NCI-H1092 treated with DMSO at 0.1 percent for 48 hours (cell line): ENCODE results near the gene TARS3.
A peak's percentile ranks its signal among the peaks of the same experiment; 100 is the strongest.
"Not testable (repeated sequence)": the region's sequence is repeated elsewhere in the genome, so short reads cannot be mapped to it uniquely, and the experiment has no call there.

Source experiments
- DNase-seq: peaks from one replicate; lab custom pipeline; 2025; lab: John Stamatoyannopoulos, UW

Gene TARS3

GRCh38 chr15:101723874-101724674, at the start of gene TARS3:
Gene TARS3, minus strand, starts transcription at chr15:101724473. Its CDS starts 86 bp downstream, at chr15:101724387.
- peak; percentile 82 for DNase-seq

DNA sequence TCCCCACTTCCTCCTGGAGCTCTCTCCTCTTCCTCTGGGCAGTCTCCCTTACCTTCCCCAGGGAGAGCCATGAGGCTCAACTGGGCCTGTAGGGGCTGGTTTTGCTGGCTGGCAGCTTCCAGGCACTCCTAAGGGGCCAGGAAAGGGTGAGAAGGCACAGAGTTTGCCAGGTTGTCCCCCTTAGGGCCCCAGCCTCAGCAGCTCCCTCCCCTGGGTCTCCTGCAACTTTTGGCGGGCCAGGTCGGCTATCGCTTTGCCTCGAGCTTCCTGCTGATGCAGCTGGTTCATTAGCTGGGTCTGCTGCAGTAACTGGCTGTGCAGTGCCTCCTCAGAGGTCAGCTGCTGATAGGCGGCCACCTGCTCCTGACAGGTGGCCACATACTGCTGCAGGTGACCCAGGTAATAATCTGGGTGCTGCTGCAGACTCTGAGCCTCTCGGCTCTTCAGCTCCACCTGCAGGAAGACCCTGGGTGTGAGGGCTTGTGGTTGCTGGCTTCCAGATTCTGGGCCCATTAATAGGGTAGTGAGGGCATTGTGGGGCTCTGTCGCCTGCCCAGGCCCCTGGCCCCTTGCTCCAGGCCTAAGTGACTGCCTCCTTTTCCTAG, 49.3 kb upstream of the TARS3 start:
- peak; percentile 0 for DNase-seq

GRCh38 chr15:101772921-101773320, 48.6 kb upstream of the TARS3 start:
- DNase-seq: no peak

- not testable (repeated sequence) for DNase-seq
These were observed 42.9 kb upstream of the TARS3 start for GRCh38 chr15:101767083-101767640.

DNA sequence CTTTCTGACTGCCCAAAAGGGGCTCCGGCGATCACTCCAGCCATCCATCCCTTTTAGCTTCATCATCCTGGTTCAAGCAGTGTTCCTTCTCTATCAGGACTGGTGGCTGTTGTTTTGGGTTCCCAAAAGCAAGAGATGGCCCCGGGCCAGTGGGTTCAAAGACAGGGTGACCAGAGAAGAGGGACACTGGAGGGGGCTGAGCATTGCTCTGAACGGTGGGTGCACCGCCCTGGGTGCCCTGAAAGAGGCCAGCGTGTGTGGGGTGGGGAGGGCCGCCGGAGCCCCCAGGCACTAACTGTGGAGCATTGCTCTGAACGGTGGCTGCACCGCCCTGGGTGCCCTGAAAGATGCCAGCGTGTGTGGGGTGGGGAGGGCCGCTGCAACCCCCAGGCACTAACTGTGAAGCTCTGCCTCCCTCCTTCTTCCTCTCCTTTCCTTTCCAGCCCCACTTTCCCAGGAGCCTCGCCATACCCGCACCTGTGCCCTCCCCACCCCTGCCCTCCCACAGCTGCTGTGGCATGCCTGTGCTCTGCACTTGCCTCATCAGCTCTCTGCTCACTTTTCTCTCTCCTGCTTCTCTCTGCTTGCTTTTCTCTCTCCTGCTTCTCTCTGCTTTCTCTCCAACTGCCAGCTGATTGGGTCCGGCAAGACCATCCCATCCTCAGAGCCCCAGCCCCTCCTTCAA, 41.6 kb upstream of the TARS3 start:
- no peak for DNase-seq

DNA sequence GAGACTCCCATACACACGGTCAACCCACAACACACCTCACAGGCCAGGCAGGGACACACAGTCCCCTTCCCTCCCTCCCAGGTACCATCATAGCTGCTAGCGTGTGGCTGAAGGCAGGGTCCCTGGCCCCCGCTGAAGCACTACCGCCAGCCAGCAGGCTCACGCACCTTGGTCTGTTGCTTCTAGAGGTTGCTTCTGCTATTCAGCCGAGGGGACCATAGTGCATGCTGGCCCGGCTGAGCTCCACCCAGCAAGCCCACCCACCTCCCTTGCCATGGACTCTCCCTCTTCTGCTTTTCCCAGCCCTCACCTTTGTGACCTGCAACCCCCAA, 41.0 kb upstream of the TARS3 start:
- DNase-seq: not testable (repeated sequence)

DNA sequence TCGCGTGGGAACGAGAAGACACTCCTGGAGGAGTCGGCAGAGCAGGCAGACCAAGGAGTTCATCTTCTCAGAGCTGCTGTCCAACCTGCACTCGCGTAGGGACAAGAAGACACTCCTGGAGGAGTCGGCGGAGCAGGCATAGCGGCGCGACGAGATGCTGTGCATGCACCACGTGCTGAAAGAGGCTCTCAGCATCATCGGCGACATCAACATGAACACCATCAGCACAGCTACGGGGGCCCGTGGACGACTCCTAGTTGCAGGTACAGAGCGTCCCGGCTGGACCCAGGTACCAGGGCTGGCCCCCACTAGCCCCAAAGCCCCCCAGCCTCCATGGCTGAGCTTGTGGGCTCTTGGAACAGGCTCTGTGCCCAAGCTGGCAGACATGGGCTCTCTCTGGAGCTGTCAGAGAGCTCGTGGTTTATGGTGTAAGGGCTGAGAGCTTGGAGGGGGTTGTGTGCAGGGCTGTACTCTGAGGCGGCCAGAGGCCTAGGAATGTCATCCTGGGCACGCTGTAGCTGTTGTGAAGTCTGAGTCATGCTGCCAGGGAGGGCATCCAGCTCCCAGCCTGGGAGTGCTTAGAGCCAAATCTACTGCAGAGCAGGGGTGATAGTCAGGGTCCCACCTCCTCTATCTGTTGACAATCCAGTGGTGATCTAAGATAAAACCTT, 40.5 kb upstream of the TARS3 start:
- DNase-seq: not testable (repeated sequence)

GRCh38 chr15:101746716-101747082, 22.4 kb upstream of the TARS3 start:
- DNase-seq: not testable (repeated sequence)

- not testable (repeated sequence) for DNase-seq
These were observed 10.6 kb upstream of the TARS3 start for GRCh38 chr15:101734837-101735236.

DNA sequence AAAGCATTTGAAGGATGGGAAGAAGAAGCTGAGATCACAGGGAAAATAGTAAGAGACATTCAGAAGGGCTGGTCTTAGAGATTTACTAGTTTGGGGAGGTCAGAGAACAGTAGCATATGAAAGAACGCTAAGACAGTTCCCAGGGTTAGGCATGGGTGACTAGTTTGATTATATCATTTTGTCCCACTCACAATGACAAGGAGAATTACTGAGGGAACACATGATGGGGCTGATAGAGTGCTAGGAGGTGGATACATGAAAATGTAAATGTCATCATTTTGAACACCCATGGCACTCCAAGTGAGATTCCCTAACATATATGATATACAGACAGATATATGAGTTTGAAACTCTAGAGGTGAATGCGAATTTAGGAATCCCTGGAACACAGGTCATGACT, 9.3 kb upstream of the TARS3 start:
- DNase-seq: no peak

- no peak for DNase-seq
These were observed 8.5 kb upstream of the TARS3 start for GRCh38 chr15:101732772-101733171.

GRCh38 chr15:101731746-101732145, 7.5 kb upstream of the TARS3 start:
- no peak for DNase-seq

DNA sequence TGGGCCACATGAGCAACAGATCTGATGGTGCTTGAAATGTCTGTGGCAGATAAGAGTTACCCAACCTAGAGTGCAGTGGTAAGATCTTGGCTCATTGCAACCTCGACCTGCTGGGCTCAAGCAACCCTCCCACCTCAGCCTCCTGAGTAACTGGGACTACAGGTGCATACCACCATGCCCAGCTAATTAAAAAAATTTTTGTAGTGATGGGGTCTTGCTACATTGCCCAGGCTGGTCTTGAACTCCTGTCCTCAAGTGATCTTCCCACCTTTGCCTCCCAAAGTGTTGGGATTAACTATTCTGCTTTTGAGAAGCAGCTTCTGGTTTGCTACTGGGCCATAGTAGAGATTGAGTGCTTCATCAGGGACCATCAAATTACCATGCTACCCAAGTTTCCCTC, 2.9 kb upstream of the TARS3 start:
- no peak for DNase-seq

- DNase-seq: no peak
These were observed 800 bp upstream of the TARS3 start for GRCh38 chr15:101725073-101725472.

- no peak for DNase-seq
These were observed 367 bp upstream of the TARS3 start for GRCh38 chr15:101724675-101725005.

DNA sequence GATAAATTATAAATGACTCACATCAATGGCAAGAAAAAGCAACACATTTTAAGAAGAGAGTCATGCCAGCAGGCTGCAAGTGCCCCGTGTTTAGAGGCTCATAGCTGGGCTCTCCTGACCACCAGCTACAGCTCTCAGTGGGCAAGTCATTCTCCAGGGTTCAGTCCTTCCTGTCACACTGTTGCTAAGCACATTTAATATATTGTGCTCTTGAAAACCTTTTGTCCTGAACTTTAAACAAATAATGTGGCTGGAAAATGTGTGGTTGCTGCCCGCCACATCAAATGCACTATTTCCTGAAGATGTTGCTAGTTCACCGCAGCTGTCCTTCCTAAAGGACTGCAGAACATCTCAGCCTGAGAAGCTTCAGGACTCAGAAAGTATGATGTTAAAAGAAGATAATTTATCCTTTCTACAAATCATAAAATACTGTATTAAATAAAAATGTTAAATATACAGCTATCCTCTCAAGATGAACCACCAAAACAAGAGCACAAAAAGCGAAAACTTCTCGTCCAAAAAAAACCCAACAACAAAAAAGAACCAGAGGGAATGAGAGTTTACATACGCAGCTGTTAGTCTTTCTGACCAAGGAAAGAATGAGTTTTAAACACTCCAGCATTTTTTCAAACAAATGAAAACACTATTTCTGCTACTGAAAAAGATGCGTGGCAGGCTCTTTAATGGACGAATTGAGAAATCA, 951 bp downstream of the TARS3 start:
- peak; percentile 24 for DNase-seq

- DNase-seq: no peak
These were observed 5.4 kb downstream of the TARS3 start for GRCh38 chr15:101718896-101719295.

DNA sequence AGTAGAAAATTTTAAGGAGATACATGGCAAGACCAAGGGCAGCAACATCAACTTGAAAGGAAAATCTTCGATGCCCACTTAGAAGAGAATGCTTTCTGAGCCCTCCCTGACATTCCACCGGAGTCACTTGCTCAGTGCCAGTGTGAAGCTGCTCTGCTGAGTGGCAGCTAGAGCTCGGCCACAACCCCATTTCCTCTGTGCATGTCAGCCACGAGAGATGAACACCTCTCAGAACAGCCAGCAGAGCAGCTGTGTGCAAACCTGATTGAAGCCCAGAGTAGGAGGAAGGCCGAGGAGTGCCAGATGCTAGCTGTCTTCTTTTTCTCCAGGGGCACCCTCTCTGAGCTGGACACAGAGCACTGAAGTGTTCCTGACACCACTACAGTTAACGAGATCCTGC, 12.2 kb downstream of the TARS3 start:
- no peak for DNase-seq

DNA sequence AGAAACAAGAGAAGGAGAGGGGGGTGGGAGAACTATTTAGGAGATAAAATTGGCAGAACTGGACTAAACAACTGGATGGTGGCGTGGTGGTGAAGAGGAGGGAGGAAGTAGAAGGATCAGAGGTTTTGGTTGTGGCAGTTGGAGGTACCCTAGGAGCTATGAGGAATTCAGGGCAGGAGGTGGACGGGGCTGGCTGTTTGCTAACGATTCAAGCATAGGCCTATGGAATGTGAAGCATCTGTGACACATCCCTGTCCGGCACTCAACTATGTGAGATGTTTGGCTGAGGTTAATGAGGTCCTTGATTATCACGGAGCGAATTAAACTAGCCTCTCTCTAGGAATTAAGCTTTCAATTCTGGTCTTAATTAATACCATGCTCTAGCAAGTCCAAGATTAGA, 13.5 kb downstream of the TARS3 start:
- no peak for DNase-seq

GRCh38 chr15:101709466-101709865, 14.8 kb downstream of the TARS3 start:
- no peak for DNase-seq

- no peak for DNase-seq
These were observed 16.3 kb downstream of the TARS3 start for GRCh38 chr15:101707983-101708382.

DNA sequence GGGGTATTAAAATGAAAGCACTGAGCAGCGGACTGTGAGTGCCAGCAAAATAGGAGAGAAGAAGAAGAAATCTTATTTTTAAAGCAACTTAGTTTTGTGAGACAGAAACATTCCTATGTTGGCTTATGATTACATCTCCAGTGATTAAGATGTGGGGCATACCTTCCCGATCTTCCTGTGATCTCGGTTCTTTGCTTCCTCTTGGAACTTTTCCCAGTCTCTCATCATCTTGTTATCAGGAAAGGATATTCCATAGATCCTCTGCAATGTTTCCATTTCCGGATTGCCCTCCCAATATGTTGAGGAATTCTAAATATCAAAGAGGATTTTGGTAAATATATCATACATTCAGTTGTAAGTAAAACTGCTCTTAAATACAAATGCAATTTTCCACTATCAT, 22.2 kb downstream of the TARS3 start:
- DNase-seq: no peak
